Measurements from ENCODE around the gene STH.

Gene STH

DNA sequence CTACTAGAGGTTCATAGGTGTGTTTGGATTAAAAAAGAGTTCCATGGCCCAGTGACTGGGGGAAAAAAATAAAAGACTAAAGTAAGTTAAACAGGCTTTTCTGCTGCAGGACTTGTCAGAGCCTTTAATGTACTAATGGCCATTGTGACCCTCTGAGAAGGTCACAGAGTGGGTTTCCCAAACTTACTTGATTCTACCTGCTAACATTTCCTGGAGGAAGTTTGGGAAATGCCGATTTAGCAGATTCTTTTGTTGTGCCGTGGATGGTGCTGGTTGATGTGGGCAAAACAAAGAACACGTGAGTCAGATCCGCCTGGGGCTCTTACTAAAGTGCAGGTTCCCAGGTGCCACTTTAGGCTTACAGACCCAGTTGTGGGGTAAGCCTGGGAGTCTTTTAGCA is 13.6 kb upstream of the STH start:
- no peak for DNase-seq (ENCODE audit: low read depth in 2 of 2)

DNA sequence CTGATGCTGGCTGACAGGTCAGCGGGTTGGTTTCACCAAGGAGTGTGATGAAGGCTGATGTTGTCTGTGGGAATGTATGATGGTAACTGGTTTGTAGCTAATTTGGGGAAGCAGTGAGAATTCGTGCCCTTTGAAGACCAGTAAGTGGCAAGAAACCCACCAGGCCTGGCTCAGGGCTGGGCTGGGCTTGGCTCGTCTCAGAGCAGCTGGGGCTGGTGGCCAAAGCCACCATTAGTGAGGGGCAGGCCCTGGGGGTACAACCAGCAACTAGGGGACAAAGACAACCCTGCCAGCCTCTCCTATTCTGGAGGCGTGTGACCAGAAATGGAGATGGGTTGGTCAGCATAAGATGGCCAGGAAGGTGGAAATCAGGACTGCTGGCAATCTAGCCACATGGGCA is 13.0 kb upstream of the STH start:
- no peak for DNase-seq (ENCODE audit: low read depth in 2 of 2)

DNA sequence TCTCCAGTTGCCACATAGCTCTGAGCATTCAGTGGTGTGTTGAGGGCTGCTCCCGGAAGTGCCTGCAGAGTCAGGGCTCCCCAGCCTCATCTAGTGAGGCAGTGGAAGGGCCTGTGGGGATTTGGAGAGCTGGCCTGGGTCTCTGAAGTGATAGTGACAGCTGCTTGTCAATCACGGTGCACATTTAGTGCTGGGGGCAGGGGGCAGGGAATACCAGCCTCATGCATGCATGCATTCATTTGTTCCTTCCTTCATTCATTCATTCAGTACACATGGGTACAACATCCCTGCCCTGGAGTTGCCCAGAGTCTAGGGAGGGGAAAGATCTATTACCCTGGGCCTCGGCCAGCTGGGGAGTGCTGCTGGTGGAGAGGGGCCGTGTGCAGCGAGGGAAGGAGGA is 11.3 kb upstream of the STH start:
- no peak for DNase-seq (ENCODE audit: low read depth in 2 of 2)

DNA sequence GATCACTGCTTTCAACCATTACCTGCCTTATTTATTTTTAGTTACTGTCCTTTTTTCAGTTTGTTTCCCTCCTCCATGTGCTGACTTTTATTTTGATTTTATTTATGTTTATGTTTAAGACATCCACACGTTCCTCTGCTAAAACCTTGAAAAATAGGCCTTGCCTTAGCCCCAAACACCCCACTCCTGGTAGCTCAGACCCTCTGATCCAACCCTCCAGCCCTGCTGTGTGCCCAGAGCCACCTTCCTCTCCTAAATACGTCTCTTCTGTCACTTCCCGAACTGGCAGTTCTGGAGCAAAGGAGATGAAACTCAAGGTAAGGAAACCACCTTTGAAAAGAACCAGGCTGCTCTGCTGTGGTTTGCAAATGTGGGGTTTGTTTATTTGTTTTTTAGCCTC is 9.3 kb upstream of the STH start:
- DNase-seq (ENCODE audit: low read depth in 2 of 2), result no peak

DNA sequence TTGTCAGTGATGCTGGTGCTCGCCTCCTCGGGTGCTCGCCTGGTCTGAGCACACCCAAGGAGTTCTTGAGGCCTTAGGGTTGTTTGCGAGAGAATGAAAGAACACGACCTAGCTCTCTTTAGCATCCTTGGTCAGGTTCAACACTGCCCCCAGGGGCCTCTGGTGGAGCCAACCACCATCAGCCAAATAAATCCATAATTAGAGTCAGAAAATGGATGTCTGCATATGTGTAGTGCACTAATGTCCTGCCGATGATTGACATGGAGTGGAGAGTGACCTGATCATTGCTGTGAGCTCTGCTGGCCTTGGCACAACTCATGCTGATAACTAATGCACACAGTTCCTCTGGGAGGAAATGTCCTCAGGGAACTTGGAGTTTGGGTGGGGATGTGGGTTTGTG is 8.2 kb upstream of the STH start:
- no peak for DNase-seq (ENCODE audit: low read depth in 2 of 2)

DNA sequence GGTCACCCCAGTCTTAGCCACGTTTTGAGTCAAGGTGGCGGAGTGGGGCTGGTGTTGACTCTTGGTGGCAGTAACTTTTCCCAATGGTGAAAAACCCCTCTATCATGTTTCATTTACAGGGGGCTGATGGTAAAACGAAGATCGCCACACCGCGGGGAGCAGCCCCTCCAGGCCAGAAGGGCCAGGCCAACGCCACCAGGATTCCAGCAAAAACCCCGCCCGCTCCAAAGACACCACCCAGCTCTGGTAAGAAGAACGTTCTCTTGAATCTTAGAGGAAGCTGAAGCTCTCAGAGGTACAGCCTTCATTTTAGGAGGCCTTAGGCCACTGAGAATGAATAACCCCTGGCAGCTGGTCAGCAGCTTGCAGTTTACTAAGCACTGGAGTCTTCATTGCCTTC is 7.7 kb upstream of the STH start:
- no peak for DNase-seq (ENCODE audit: low read depth in 2 of 2)

DNA sequence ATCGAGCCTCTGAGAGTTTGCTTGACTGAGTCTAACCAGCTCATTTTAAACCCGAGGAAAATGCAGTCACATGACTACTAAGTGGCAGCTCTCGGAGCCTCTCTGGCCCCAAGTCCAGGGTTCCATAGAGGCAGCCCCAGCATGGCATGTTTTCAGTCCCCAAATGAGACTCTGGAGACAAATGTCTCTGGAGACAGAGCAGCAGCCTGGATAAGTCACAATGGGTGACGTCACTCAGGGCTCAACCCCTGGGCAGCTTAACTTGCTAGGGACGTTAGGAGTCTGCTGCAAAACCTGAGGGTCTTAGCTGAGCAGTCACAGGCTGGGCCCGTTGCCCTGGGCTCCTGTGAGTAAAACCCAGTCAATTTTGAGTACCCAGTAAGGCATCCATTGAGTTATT is 6.9 kb upstream of the STH start:
- DNase-seq (ENCODE audit: low read depth in 2 of 2), result no peak

DNA sequence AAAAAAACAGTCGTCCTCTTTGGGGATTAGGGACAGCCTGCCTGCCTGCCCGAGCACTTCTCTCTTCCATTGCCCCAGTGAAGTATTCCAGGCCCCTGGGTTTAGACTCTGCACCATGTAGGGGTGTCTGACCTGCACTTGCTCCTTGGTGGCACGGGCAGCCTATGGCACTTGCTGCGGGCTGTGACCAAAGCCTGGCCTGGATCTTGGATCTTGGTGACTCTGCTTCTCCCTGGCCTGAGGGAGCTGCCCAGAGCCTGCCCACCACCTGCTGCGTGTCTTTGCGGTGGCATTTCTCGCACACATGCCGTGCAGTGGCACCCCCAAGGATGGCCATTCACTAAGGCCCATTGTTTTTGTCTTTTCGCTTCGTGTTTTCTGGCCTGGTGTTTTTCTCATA is 6.1 kb upstream of the STH start:
- no peak for DNase-seq (ENCODE audit: low read depth in 2 of 2)

DNA sequence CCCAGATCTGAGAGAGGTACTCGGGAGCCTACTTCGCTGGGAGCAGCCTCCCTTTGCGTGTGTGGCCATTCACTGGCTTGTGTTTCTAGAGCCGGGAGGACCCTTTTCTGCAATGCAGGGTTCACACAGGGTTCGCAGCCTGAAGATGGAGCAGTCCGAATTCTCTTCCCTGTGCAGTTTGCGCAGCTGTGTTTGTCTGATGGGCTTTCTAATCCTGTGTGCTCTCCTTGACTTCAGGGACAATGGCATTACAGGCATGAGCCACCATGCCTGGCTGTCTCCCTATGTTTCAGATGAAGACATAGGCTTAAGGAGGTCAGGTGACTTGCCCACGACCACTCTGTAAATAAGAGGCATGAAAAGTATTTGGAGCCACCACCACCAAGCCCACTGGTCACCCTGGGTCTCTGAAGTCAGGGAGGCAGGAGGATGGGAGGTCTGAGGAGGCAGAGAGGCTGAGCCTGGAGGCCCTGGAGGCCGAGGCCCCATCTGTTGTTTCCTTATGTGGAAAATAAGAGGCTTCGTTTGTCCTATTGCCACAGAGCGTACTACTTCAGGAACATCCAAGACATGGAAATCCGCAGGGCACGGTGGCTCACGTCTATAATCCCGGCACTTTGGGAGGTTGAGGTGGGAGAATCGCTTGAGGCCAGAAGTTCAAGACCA is 5.0 kb upstream of the STH start:
- no peak for DNase-seq (ENCODE audit: low read depth in 2 of 2)

DNA sequence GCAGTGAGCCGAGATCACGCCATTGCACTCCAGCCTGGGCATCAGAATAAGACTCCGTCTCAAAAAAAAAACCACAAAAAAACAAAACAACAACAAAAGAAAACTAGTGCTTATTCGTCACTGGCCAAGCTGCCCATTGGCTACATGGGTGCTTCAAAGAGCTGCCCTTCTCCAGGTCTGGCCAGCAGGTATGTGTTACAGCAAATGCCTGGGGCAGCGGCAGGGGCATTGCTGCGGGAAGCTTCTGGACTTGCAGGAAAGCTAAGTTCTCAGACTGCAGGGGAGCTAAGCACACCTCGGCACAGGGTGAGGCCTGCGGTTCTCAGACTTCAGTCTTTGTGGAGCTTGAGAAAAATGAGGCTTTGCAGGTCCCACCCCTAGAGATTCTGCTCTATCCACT is 4.1 kb upstream of the STH start:
- no peak for DNase-seq (ENCODE audit: low read depth in 2 of 2)

DNA sequence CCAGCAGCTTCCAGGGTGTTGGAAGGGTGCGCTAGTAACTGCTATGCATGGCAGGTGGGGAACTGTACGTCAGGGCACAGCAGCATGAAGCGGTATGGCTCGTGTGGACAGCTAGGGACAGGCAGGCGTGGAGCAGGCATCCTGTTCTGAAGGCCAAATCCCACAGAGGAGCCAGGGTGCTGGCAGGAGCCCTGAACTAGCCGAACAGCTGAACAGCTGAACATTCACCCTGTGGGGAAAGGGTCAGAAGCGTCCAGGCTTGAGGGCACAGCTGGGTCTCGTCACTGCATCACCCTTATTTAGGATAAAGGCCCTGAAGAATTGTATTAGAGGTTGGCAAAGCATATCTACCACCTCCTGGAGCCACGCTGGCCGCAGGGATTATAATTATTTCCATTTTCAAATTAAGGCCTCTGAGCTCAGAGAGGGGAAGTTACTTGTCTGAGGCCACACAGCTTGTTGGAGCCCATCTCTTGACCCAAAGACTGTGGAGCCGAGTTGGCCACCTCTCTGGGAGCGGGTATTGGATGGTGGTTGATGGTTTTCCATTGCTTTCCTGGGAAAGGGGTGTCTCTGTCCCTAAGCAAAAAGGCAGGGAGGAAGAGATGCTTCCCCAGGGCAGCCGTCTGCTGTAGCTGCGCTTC is 3.3 kb upstream of the STH start:
- DNase-seq (ENCODE audit: low read depth in 2 of 2), result no peak

DNA sequence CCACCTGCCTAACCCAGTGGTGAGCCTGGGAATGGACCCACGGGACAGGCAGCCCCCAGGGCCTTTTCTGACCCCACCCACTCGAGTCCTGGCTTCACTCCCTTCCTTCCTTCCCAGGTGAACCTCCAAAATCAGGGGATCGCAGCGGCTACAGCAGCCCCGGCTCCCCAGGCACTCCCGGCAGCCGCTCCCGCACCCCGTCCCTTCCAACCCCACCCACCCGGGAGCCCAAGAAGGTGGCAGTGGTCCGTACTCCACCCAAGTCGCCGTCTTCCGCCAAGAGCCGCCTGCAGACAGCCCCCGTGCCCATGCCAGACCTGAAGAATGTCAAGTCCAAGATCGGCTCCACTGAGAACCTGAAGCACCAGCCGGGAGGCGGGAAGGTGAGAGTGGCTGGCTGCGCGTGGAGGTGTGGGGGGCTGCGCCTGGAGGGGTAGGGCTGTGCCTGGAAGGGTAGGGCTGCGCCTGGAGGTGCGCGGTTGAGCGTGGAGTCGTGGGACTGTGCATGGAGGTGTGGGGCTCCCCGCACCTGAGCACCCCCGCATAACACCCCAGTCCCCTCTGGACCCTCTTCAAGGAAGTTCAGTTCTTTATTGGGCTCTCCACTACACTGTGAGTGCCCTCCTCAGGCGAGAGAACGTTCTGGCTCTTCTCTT is 2.6 kb upstream of the STH start:
- DNase-seq (ENCODE audit: low read depth in 2 of 2), result no peak

DNA sequence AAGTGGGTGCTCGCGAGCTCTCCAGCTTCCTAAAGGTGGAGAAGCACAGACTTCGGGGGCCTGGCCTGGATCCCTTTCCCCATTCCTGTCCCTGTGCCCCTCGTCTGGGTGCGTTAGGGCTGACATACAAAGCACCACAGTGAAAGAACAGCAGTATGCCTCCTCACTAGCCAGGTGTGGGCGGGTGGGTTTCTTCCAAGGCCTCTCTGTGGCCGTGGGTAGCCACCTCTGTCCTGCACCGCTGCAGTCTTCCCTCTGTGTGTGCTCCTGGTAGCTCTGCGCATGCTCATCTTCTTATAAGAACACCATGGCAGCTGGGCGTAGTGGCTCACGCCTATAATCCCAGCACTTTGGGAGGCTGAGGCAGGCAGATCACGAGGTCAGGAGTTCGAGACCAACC is 1.9 kb upstream of the STH start:
- no peak for DNase-seq (ENCODE audit: low read depth in 2 of 2)

DNA sequence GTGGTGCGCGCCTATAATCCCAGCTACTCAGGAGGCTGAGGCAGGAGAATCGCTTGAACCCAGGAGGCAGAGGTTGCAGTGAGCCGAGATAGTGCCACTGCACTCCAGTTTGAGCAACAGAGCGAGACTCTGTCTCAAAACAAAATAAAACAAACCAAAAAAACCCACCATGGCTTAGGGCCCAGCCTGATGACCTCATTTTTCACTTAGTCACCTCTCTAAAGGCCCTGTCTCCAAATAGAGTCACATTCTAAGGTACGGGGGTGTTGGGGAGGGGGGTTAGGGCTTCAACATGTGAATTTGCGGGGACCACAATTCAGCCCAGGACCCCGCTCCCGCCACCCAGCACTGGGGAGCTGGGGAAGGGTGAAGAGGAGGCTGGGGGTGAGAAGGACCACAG is 1.4 kb upstream of the STH start:
- DNase-seq (ENCODE audit: low read depth in 2 of 2), result no peak

DNA sequence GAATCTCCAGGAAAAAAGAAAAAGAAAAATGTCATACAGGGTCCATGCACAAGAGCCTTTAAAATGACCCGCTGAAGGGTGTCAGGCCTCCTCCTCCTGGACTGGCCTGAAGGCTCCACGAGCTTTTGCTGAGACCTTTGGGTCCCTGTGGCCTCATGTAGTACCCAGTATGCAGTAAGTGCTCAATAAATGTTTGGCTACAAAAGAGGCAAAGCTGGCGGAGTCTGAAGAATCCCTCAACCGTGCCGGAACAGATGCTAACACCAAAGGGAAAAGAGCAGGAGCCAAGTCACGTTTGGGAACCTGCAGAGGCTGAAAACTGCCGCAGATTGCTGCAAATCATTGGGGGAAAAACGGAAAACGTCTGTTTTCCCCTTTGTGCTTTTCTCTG is 845 bp downstream of the STH start:
- no peak for DNase-seq (ENCODE audit: low read depth in 2 of 2)

DNA sequence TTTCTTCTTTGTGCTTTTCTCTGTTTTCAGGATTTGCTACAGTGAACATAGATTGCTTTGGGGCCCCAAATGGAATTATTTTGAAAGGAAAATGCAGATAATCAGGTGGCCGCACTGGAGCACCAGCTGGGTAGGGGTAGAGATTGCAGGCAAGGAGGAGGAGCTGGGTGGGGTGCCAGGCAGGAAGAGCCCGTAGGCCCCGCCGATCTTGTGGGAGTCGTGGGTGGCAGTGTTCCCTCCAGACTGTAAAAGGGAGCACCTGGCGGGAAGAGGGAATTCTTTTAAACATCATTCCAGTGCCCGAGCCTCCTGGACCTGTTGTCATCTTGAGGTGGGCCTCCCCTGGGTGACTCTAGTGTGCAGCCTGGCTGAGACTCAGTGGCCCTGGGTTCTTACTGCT is 1.2 kb downstream of the STH start:
- no peak for DNase-seq (ENCODE audit: low read depth in 2 of 2)

DNA sequence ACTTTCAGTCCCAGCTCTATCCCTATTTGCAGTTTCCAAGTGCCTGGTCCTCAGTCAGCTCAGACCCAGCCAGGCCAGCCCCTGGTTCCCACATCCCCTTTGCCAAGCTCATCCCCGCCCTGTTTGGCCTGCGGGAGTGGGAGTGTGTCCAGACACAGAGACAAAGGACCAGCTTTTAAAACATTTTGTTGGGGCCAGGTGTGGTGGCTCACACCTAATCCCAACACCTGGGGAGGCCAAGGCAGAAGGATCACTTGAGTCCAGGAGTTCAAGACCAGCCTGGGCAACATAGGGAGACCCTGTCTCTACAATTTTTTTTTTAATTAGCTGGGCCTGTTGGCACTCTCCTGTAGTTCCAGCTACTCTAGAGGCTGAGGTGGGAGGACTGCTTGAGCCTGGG is 1.7 kb downstream of the STH start:
- DNase-seq (ENCODE audit: low read depth in 2 of 2), result no peak

DNA sequence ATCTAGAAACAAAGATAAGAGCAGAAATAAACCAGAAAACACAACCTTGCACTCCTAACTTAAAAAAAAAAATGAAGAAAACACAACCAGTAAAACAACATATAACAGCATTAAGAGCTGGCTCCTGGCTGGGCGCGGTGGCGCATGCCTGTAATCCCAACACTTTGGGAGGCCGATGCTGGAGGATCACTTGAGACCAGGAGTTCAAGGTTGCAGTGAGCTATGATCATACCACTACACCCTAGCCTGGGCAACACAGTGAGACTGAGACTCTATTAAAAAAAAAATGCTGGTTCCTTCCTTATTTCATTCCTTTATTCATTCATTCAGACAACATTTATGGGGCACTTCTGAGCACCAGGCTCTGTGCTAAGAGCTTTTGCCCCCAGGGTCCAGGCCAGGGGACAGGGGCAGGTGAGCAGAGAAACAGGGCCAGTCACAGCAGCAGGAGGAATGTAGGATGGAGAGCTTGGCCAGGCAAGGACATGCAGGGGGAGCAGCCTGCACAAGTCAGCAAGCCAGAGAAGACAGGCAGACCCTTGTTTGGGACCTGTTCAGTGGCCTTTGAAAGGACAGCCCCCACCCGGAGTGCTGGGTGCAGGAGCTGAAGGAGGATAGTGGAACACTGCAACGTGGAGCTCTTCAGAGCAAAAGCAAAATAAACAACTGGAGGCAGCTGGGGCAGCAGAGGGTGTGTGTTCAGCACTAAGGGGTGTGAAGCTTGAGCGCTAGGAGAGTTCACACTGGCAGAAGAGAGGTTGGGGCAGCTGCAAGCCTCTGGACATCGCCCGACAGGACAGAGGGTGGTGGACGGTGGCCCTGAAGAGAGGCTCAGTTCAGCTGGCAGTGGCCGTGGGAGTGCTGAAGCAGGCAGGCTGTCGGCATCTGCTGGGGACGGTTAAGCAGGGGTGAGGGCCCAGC is 2.6 kb downstream of the STH start:
- no peak for DNase-seq (ENCODE audit: low read depth in 2 of 2)

DNA sequence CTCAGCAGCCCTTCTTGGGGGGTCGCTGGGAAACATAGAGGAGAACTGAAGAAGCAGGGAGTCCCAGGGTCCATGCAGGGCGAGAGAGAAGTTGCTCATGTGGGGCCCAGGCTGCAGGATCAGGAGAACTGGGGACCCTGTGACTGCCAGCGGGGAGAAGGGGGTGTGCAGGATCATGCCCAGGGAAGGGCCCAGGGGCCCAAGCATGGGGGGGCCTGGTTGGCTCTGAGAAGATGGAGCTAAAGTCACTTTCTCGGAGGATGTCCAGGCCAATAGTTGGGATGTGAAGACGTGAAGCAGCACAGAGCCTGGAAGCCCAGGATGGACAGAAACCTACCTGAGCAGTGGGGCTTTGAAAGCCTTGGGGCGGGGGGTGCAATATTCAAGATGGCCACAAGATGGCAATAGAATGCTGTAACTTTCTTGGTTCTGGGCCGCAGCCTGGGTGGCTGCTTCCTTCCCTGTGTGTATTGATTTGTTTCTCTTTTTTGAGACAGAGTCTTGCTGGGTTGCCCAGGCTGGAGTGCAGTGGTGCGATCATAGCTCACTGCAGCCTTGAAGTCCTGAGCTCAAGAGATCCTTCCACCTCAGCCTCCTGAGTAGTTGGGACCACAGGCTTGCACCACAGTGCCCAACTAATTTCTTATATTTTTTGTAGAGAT is 3.4 kb downstream of the STH start:
- peak; percentile 62 to 71 for DNase-seq (ENCODE audit: low read depth in 2 of 2)

DNA sequence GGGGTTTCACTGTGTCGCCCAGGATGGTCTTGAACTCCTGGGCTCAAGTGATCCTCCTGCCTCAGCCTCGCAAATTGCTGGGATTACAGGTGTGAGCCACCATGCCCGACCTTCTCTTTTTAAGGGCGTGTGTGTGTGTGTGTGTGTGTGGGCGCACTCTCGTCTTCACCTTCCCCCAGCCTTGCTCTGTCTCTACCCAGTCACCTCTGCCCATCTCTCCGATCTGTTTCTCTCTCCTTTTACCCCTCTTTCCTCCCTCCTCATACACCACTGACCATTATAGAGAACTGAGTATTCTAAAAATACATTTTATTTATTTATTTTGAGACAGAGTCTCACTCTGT is 3.9 kb downstream of the STH start:
- DNase-seq (ENCODE audit: low read depth in 2 of 2), result no peak

DNA sequence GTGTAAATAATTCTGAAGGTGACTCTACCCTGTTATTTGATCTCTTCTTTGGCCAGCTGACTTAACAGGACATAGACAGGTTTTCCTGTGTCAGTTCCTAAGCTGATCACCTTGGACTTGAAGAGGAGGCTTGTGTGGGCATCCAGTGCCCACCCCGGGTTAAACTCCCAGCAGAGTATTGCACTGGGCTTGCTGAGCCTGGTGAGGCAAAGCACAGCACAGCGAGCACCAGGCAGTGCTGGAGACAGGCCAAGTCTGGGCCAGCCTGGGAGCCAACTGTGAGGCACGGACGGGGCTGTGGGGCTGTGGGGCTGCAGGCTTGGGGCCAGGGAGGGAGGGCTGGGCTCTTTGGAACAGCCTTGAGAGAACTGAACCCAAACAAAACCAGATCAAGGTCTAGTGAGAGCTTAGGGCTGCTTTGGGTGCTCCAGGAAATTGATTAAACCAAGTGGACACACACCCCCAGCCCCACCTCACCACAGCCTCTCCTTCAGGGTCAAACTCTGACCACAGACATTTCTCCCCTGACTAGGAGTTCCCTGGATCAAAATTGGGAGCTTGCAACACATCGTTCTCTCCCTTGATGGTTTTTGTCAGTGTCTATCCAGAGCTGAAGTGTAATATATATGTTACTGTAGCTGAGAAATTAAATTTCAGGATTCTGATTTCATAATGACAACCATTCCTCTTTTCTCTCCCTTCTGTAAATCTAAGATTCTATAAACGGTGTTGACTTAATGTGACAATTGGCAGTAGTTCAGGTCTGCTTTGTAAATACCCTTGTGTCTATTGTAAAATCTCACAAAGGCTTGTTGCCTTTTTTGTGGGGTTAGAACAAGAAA is 5.1 kb downstream of the STH start:
- no peak for DNase-seq (ENCODE audit: low read depth in 2 of 2)

Data from stimulated activated CD4-positive, alpha-beta T cell treated with anti-CD3 and anti-CD28 coated beads, Interleukin-12 subunit alpha, Interleukin-12 subunit beta, amount 100 ng/mL, for 24 hours (primary cell).